Endothelial cell of umbilical vein (primary cell): ENCODE data around the gene PDCD6IP. TPM values are rescaled to one million over a fixed set of nuclear protein-coding genes. Genes with fewer than 3 reads are reported as not detected.

Experiments
- BruUV-seq: library from RNA; stranded (reverse); fragments of 400-500 nt; replicated peaks from 2 replicates; lab custom pipeline; 2021; lab: Mats Ljungman, UMichigan
- CTCF ChIA-PET: fragments of 300-600, 350-600 bp; sonication (Branson Sonifier 250); formaldehyde crosslinking; loops from one replicate; lab custom pipeline; 2021; ENCODE audit warnings: antibody characterized with exemption, inconsistent platforms; lab: Charles Lee
- POLR2A ChIA-PET: fragments of 300-600, 350-600 bp; sonication (Branson Sonifier 250); formaldehyde crosslinking; loops from one replicate; lab custom pipeline; 2021; ENCODE audit warnings: antibody characterized with exemption, inconsistent platforms; lab: Charles Lee
- DNase-seq: peaks from one replicate; pipeline ENCODE4 v3.0.0-alpha.2; 2011; ENCODE audit warnings: low read depth, low spot score
- FAIRE-seq: peaks from 2 replicates; lab custom pipeline; 2011; peaks lifted over from hg19 to GRCh38; lab: Jason Lieb, UNC
- H2AFZ ChIP-seq: 2 replicates; pipeline ENCODE4 v1.6.0; 2012; ENCODE audit warnings: low read depth, low read length, control low read depth, inconsistent platforms
- H3K27ac ChIP-seq: 2 replicates; pipeline ENCODE4 v1.5.1; 2011; ENCODE audit warnings: low read depth, mild to moderate bottlenecking, control low read depth, low read length, moderate library complexity; ENCODE audit not compliant: insufficient read depth
- H3K27me3 ChIP-seq, 2 experiments: 2 replicates each; pipeline versions ENCODE4 v1.6.0 to v1.6.1; 2011; ENCODE audit warnings: low read length in 2 of 2, mixed read lengths in 1 of 2; ENCODE audit not compliant: control insufficient read depth in 2 of 2, insufficient read depth in 2 of 2
- H3K36me3 ChIP-seq, 2 experiments: 2 replicates in 1 of 2; 3 replicates in 1 of 2; pipeline ENCODE4 v1.5.1; 2011; ENCODE audit warnings: low read length in 2 of 2, mild to moderate bottlenecking in 1 of 2, moderate library complexity in 1 of 2; ENCODE audit not compliant: control insufficient read depth in 2 of 2, insufficient read depth in 2 of 2; ENCODE audit errors: extremely low read depth in 1 of 2
- H3K4me1 ChIP-seq: 3 replicates; pipeline ENCODE4 v1.5.1; 2011; ENCODE audit warnings: mild to moderate bottlenecking, low read length; ENCODE audit not compliant: control insufficient read depth, insufficient read depth; ENCODE audit errors: extremely low read depth
- H3K4me2 ChIP-seq: 2 replicates; pipeline ENCODE4 v1.6.1; 2011; ENCODE audit warnings: low read length, control low read depth, mixed read lengths; ENCODE audit not compliant: insufficient read depth
- H3K4me3 ChIP-seq, 3 experiments: fragments of 200-600 bp in 1 of 3; sonication (generic), shearing (Covaris generic) in 1 of 3; replicated peaks in 1 of 3; 2 replicates each; pipeline ENCODE4 v1.5.1; 2011 to 2016; ENCODE audit warnings: control low read depth in 3 of 3, low read length in 3 of 3, mild to moderate bottlenecking in 2 of 3, inconsistent platforms in 1 of 3, low read depth in 1 of 3, moderate library complexity in 1 of 3; ENCODE audit not compliant: insufficient read depth in 1 of 3
- H3K79me2 ChIP-seq: 2 replicates; pipeline ENCODE4 v1.6.0; 2012; ENCODE audit warnings: low read length, inconsistent platforms; ENCODE audit not compliant: control insufficient read depth, insufficient read depth
- H3K9ac ChIP-seq: replicated peaks from 2 replicates; pipeline ENCODE3; 2011; ENCODE audit warnings: low read length, control low read depth; ENCODE audit not compliant: insufficient read depth; ENCODE audit errors: extremely low read depth
- H3K9me1 ChIP-seq: replicated peaks from 3 replicates; pipeline ENCODE4 v1.6.0; 2011; ENCODE audit warnings: mild to moderate bottlenecking, low read length; ENCODE audit not compliant: control insufficient read depth, insufficient read depth; ENCODE audit errors: extremely low read depth
- H3K9me3 ChIP-seq: replicated peaks from 2 replicates; pipeline ENCODE4 v1.5.1; 2012; ENCODE audit warnings: low read length, inconsistent platforms; ENCODE audit not compliant: control insufficient read depth, insufficient read depth
- H4K20me1 ChIP-seq: replicated peaks from 2 replicates; pipeline ENCODE3; 2011; ENCODE audit warnings: mild to moderate bottlenecking, low read length; ENCODE audit not compliant: control insufficient read depth, insufficient read depth; ENCODE audit errors: extremely low read depth
- CTCF ChIP-seq, 2 donors: IDR thresholded peaks; 1 replicate in 1 of 2; 2 replicates in 1 of 2; pipeline ENCODE4 v1.5.1; 2011; ENCODE audit warnings: low read length in 2 of 2, mild to moderate bottlenecking in 2 of 2, moderate library complexity in 2 of 2, control low read depth in 1 of 2, inconsistent platforms in 1 of 2, low read depth in 1 of 2; ENCODE audit not compliant: insufficient read depth in 1 of 2; ENCODE audit errors: extremely low read depth in 1 of 2
- EZH2 ChIP-seq: IDR thresholded peaks from 2 replicates; pipeline ENCODE4 v1.6.1; 2012; ENCODE audit warnings: borderline replicate concordance, low read depth, mild to moderate bottlenecking, moderate library complexity, low read length, inconsistent platforms; ENCODE audit not compliant: severe bottlenecking
- FOS ChIP-seq: IDR thresholded peaks from 2 replicates; pipeline ENCODE4 v1.6.1; 2011; ENCODE audit warnings: mild to moderate bottlenecking, low read length, moderate library complexity, borderline replicate concordance; ENCODE audit not compliant: insufficient read depth
- GATA2 ChIP-seq: IDR thresholded peaks from 2 replicates; pipeline ENCODE4 v1.7.0; 2011; ENCODE audit warnings: low read depth, mild to moderate bottlenecking, moderate library complexity, mixed read lengths, low read length; ENCODE audit not compliant: insufficient read length, insufficient read depth
- JUN ChIP-seq: IDR thresholded peaks from 2 replicates; pipeline ENCODE4 v1.6.1; 2011; ENCODE audit warnings: borderline replicate concordance, low read depth; ENCODE audit not compliant: insufficient read length, insufficient read depth
- MYC ChIP-seq: IDR thresholded peaks from one replicate; pipeline ENCODE4 v1.6.1; 2011; ENCODE audit warnings: mild to moderate bottlenecking, low read depth, low read length
- POLR2A ChIP-seq: IDR thresholded peaks from 2 replicates; pipeline ENCODE4 v1.6.1; 2012; ENCODE audit warnings: low read depth, mild to moderate bottlenecking, control low read depth, low read length
- POLR2AphosphoS5 ChIP-seq: IDR thresholded peaks from 2 replicates; pipeline ENCODE4 v1.6.1; 2012; ENCODE audit warnings: low read depth, mild to moderate bottlenecking, control low read depth, low read length, moderate library complexity; ENCODE audit not compliant: insufficient read depth
- dilution Hi-C: fragments of 300-500 bp; cut with MboI; formaldehyde crosslinking; loops from one replicate; pipeline ENCODE4 v1.15.0; 2019; ENCODE audit warnings: low sequenced_read_pairs; ENCODE audit not compliant: extremely low pct_ligation_motif_present
- intact Hi-C: fragments of 100-400 bp; cut with micrococcal nuclease; formaldehyde crosslinking; loops from one replicate; pipeline ENCODE4 v1.10.0; 2022
- polyA plus RNA-seq, 4 experiments: library from polyadenylated mRNA; depleted of rRNA in 3 of 4; stranded (reverse) in 3 of 4; unstranded in 1 of 4; fragments of >200 nt; gene quantifications; 2 replicates each; pipeline versions ENCODE4 v1.2.1 to v1.2.3, GENCODE V29; 2011 to 2012; ENCODE audit warnings: missing spikeins in 1 of 4
- total RNA-seq: library from RNA; stranded (reverse); gene quantifications from 2 replicates; pipeline ENCODE4 v1.2.3, GENCODE V29; 2021
- TF ChIP-seq, protein P1 (sequence below): IDR thresholded peaks from 2 replicates; pipeline ENCODE4 v1.6.1; 2011; ENCODE audit not compliant: insufficient read depth, insufficient read length

PDCD6IP gene
- total and polyA plus RNA-seq, 2 donors (not counting 3 experiments of a cell fraction or from before 2014, with no cell fraction given): 106 to 265 TPM

- DNase-seq (no peak), FAIRE-seq (no peak)
- Histone ChIP-seq H3K36me3 (no peaks in the 10 kb centered on the region), H3K27me3 (no peaks in the 10 kb centered on the region), H3K4me3 (peak overlapping the region; percentile 78 to 95 (median 91)), H3K27ac (peak overlapping the region; percentile 78), H2AFZ (peak overlapping the region; percentile 99), H3K79me2 (peaks cover 42% of the 10 kb centered on the region), H4K20me1 (no peaks in the 10 kb centered on the region), H3K9me3 (no peaks in the 10 kb centered on the region), H3K9me1 (no peaks in the 10 kb centered on the region), H3K4me2 (peak overlapping the region; percentile 92), H3K4me1 (peaks cover 22% of the 10 kb centered on the region), H3K9ac (peak overlapping the region; percentile 90)
- ChIA-PET POLR2A (interaction anchor here (0.7 to 1.3 kb wide), 2 partner anchors 9 to 24 kb away, joined by 4 read pairs; no protein-coding TSS in a partner anchor), CTCF (interaction anchor here (0.7 to 4.8 kb wide), 4 partner anchors 9 to 153 kb away, joined by 4 to 39 read pairs (median 6); no protein-coding TSS in a partner anchor)
- dilution Hi-C loops (no loop called here), intact Hi-C loops (loop anchor here (1.0 to 5.0 kb wide), 2 partner anchors 81 to 358 kb away; partner anchors contain the start of genes CLASP2 and UBP1)
- TF ChIP-seq POLR2A: no peak
- no peak for TF ChIP-seq MYC
- TF ChIP-seq CTCF (IDR thresholded peaks at IDR 0.05; ENCODE audit: extremely low read depth in 1 of 2, insufficient read depth in 1 of 2, low read depth in 1 of 2, low read length in 2 of 2): no peak
- TF ChIP-seq, protein P1, sequence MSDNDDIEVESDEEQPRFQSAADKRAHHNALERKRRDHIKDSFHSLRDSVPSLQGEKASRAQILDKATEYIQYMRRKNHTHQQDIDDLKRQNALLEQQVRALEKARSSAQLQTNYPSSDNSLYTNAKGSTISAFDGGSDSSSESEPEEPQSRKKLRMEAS: no peak
- no peak for TF ChIP-seq JUN
- TF ChIP-seq EZH2: no peak
- no peak for TF ChIP-seq POLR2AphosphoS5
- TF ChIP-seq GATA2: no peak
- TF ChIP-seq FOS: no peak
- TSS peak; percentile 49 for BruUV-seq
Observed at GRCh38 chr3:33798113-33798417, 365 bp upstream of the PDCD6IP start.
